Sigmoid colon (tissue), 7 donors: ENCODE data around the gene MYO7A. TPM values are rescaled to one million over a fixed set of nuclear protein-coding genes. Genes with fewer than 3 reads are reported as not detected.

Experiments used
- DNase-seq: peaks from one replicate; pipeline ENCODE4 v3.0.0-alpha.2; 2019
- H3K27ac ChIP-seq, 4 donors: fragments of 200-600 bp; sonication (generic); one replicate each; pipeline ENCODE4 v1.5.1; 2016 to 2019; ENCODE audit warnings: mild to moderate bottlenecking in 1 of 4
- H3K27me3 ChIP-seq, 3 donors: fragments of 200-600 bp; sonication (generic); one replicate each; pipeline ENCODE4 v1.5.1; 2019; ENCODE audit warnings: mild to moderate bottlenecking in 1 of 3
- H3K36me3 ChIP-seq, 4 donors: fragments of 200-600 bp; sonication (generic); one replicate each; pipeline ENCODE4 v1.5.1; 2016 to 2019
- H3K4me1 ChIP-seq, 4 donors: fragments of 200-600 bp; sonication (generic); one replicate each; pipeline ENCODE4 v1.5.1; 2017 to 2019
- H3K4me3 ChIP-seq, 4 donors: fragments of 200-600 bp; sonication (generic); one replicate each; pipeline ENCODE4 v1.5.1; 2017 to 2019; ENCODE audit warnings: mild to moderate bottlenecking in 2 of 4, moderate library complexity in 1 of 4
- H3K9me3 ChIP-seq, 4 donors: fragments of 200-600 bp in 3 of 4; sonication (generic) in 3 of 4; one replicate each; pipeline versions ENCODE4 v1.5.1 to v1.6.1; 2013 to 2019
- CTCF ChIP-seq, 4 experiments: fragments of 450-650 bp in 3 of 4; fragments of 200-600 bp in 1 of 4; IDR thresholded peaks; one replicate each; pipeline ENCODE4 v1.5.1; 2016 to 2019; ENCODE audit warnings: antibody characterized with exemption in 4 of 4, mild to moderate bottlenecking in 3 of 4, moderate library complexity in 2 of 4
- EP300 ChIP-seq, 4 donors: sonication (generic); formaldehyde crosslinking; IDR thresholded peaks; one replicate each; pipeline ENCODE4 v1.6.1; 2017; ENCODE audit warnings: antibody characterized with exemption in 4 of 4
- POLR2A ChIP-seq, 2 donors: fragments of 450-650 bp; IDR thresholded peaks; one replicate each; pipeline ENCODE4 v1.6.1; 2016; ENCODE audit warnings: antibody characterized with exemption in 2 of 2, mild to moderate bottlenecking in 2 of 2, moderate library complexity in 2 of 2
- POLR2AphosphoS5 ChIP-seq, 4 donors: sonication (generic); formaldehyde crosslinking; IDR thresholded peaks; one replicate each; pipeline ENCODE4 v1.6.1; 2017; ENCODE audit warnings: antibody characterized with exemption in 4 of 4
- WGBS, 2 donors: extraction: QIAGEN DNeasy Blood & Tissue Kit; methylation state at CpG; one replicate each; pipeline ENCODE4 v1.1.7; 2013; 5-methylcytosine and 5-hydroxymethylcytosine counted together
- intact Hi-C: fragments of 100-400 bp; cut with DNase I; formaldehyde crosslinking; loops from one replicate; pipeline ENCODE4 v1.15.1; 2023
- polyA plus RNA-seq, 3 donors: library from polyadenylated mRNA; stranded (reverse); fragments of 200-250 nt; gene quantifications; one replicate each; pipeline ENCODE4 v1.2.3, GENCODE V29; 2013
- total RNA-seq, 4 donors: library from RNA; depleted of rRNA; stranded (reverse); fragments of >200 nt; gene quantifications; one replicate each; pipeline ENCODE4 v1.1.0, GENCODE V29; 2016
- donor health status: healthy with polysubstance abuse.
- donor health status: Bipolar disorder and iron deficiency.
- donor health status: healthy.

MYO7A gene
- total and polyA plus RNA-seq, 7 donors: 1.8 to 12.8 (median 7.7) TPM

- Histone ChIP-seq H3K4me1 (no peaks in the 10 kb centered on the region), H3K27ac (no peak overlapping the region), H3K36me3 (no peaks in the 10 kb centered on the region), H3K27me3 (no peaks in the 10 kb centered on the region), H3K9me3 (peaks cover 0 to 1% (median 0%) of the 10 kb centered on the region in 4 donors), H3K4me3 (no peak overlapping the region)
- 86 to 89% methylated on average over 3 of the region's 3 CpGs for WGBS, 2 donors
- no peak for DNase-seq
- TF ChIP-seq CTCF (IDR thresholded peaks at IDR 0.05) (no peak), POLR2AphosphoS5 (IDR thresholded peaks at IDR 0.05) (no peak), EP300 (IDR thresholded peaks at IDR 0.05) (no peak), POLR2A (IDR thresholded peaks at IDR 0.05) (no peak)
- intact Hi-C loops: no loop called here
Observed at GRCh38 chr11:77249427-77249826, 121.4 kb downstream of the MYO7A start.

- no peak for DNase-seq
- Histone ChIP-seq H3K27me3 (no peaks in the 10 kb centered on the region), H3K27ac (no peak overlapping the region), H3K9me3 (peaks cover 0 to 1% (median 0%) of the 10 kb centered on the region in 4 donors), H3K36me3 (no peaks in the 10 kb centered on the region), H3K4me3 (no peak overlapping the region), H3K4me1 (no peaks in the 10 kb centered on the region)
- intact Hi-C loops: no loop called here
- 94 to 97% methylated on average over 1 of the region's 1 CpG for WGBS, 2 donors
- TF ChIP-seq EP300 (IDR thresholded peaks at IDR 0.05): no peak
- TF ChIP-seq POLR2AphosphoS5 (IDR thresholded peaks at IDR 0.05): peak in 1 of 4 donors; percentile 13
- no peak for TF ChIP-seq POLR2A (IDR thresholded peaks at IDR 0.05)
- TF ChIP-seq CTCF (IDR thresholded peaks at IDR 0.05): no peak
Observed at GRCh38 chr11:77250881-77251640, 123.0 kb downstream of the MYO7A start.

GRCh38 chr11:77252555-77253270 lies 124.7 kb downstream of the MYO7A start:
- no peak for DNase-seq
- no peak overlapping the region for H3K27ac ChIP-seq
- intact Hi-C loops: no loop called here
- H3K27me3 ChIP-seq: no peaks in the 10 kb centered on the region
- peaks cover 0 to 1% (median 0%) of the 10 kb centered on the region in 4 donors for H3K9me3 ChIP-seq
- H3K4me1 ChIP-seq: no peaks in the 10 kb centered on the region
- no peak for TF ChIP-seq CTCF (IDR thresholded peaks at IDR 0.05)
- no peak for TF ChIP-seq POLR2A (IDR thresholded peaks at IDR 0.05)
- TF ChIP-seq EP300 (IDR thresholded peaks at IDR 0.05): no peak
- no peak for TF ChIP-seq POLR2AphosphoS5 (IDR thresholded peaks at IDR 0.05)
- H3K4me3 ChIP-seq: no peak overlapping the region
- H3K36me3 ChIP-seq: no peaks in the 10 kb centered on the region
- WGBS, 2 donors: 36 to 82% methylated on average over 3 of the region's 3 CpGs

GRCh38 chr11:77253690-77254089 lies 125.6 kb downstream of the MYO7A start:
- intact Hi-C loops: no loop called here

More at GRCh38 chr11:77253690-77254089, 125.6 kb downstream of the MYO7A start:
- peaks cover 0 to 1% (median 0%) of the 10 kb centered on the region in 4 donors for H3K9me3 ChIP-seq
- no peaks in the 10 kb centered on the region for H3K4me1 ChIP-seq
- WGBS, 2 donors: 97 to 98% methylated on average over 1 of the region's 1 CpG
- H3K27ac ChIP-seq: no peak overlapping the region
- no peak for DNase-seq
- no peaks in the 10 kb centered on the region for H3K36me3 ChIP-seq
- no peak for TF ChIP-seq POLR2AphosphoS5 (IDR thresholded peaks at IDR 0.05)
- TF ChIP-seq EP300 (IDR thresholded peaks at IDR 0.05): no peak
- no peak for TF ChIP-seq CTCF (IDR thresholded peaks at IDR 0.05)
- TF ChIP-seq POLR2A (IDR thresholded peaks at IDR 0.05): no peak
- H3K27me3 ChIP-seq: no peaks in the 10 kb centered on the region
- H3K4me3 ChIP-seq: no peak overlapping the region
